Right ventricle myocardium superior (tissue), 1 donor: ENCODE measurements around the gene SHANK2. TPM values are rescaled to one million over a fixed set of nuclear protein-coding genes. Genes with fewer than 3 reads are reported as not detected.
A peak's percentile ranks its signal among the peaks of the same experiment; 100 is the strongest.

ENCODE experiments used
- ATAC-seq: fragments of 200-7000 bp; cut with Tn5 transposase; one replicate; pipeline ENCODE4 v1.9.1; 2020; ENCODE audit warnings: mild to moderate bottlenecking; ENCODE audit not compliant: poor library complexity
- DNase-seq: peaks from one replicate; pipeline ENCODE4 v3.0.0-alpha.2; 2020
- intact Hi-C: fragments of 100-400 bp; cut with DNase I; formaldehyde crosslinking; loops from one replicate; pipeline ENCODE4 v1.11.2; 2022
- long read RNA-seq: library from polyadenylated mRNA; unstranded; transcript quantifications from one replicate; pipeline ENCODE4 v2.0.0, GENCODE V29; 2021
- total RNA-seq: library from RNA; stranded (reverse); fragmentation: NEBNext Ultra II Directional; extraction: Animal tissue kit (Norgen Biotek cat#: 25700); gene quantifications from one replicate; pipeline ENCODE4 v1.2.1, GENCODE V29; 2021
- donor health status: DM: no; HTN: yes; CAD: no; lungs with severe emphysema.

Gene SHANK2
- 0.11 TPM for total RNA-seq
- long read RNA-seq, result 0 reads

GRCh38 chr11:71252269-71252769, at the start of gene SHANK2:
Gene SHANK2 (minus strand): TSS chr11:71252577. CDS start chr11:71147326, 105,251 bp downstream.
- intact Hi-C loops, result no loop called here
- ATAC-seq (no peak), DNase-seq (no peak)

- intact Hi-C loops, result no loop called here
- ATAC-seq (no peak), DNase-seq (no peak)
These were observed 49.6 kb upstream of the SHANK2 start for GRCh38 chr11:71301858-71302533.

GRCh38 chr11:71301046-71301857, 48.9 kb upstream of the SHANK2 start:
- no peak for DNase-seq
- intact Hi-C loops, result no loop called here
- no peak for ATAC-seq

GRCh38 chr11:71300187-71300586, 47.8 kb upstream of the SHANK2 start:
- DNase-seq (no peak), ATAC-seq (no peak)
- intact Hi-C loops, result no loop called here

- intact Hi-C loops, result no loop called here
- no peak for ATAC-seq
- DNase-seq, result no peak
These were observed 46.4 kb upstream of the SHANK2 start for GRCh38 chr11:71298761-71299181.

- ATAC-seq (no peak), DNase-seq (no peak)
- intact Hi-C loops, result no loop called here
These were observed 45.7 kb upstream of the SHANK2 start for GRCh38 chr11:71298016-71298550.

- DNase-seq (no peak), ATAC-seq (no peak)
- intact Hi-C loops, result no loop called here
These were observed 42.6 kb upstream of the SHANK2 start for GRCh38 chr11:71294846-71295600.

- intact Hi-C loops, result no loop called here
- no peak for DNase-seq
- ATAC-seq, result no peak
These were observed 41.8 kb upstream of the SHANK2 start for GRCh38 chr11:71293961-71294782.

- ATAC-seq, result peak; percentile 45
These were observed 34.6 kb upstream of the SHANK2 start for GRCh38 chr11:71286701-71287643.

GRCh38 chr11:71285111-71285510, 32.7 kb upstream of the SHANK2 start:
- no peak for ATAC-seq
- intact Hi-C loops, result no loop called here
- no peak for DNase-seq

More at GRCh38 chr11:71286701-71287643, 34.6 kb upstream of the SHANK2 start:
- intact Hi-C loops, result no loop called here
- no peak for DNase-seq

GRCh38 chr11:71284525-71285092, 32.2 kb upstream of the SHANK2 start:
- ATAC-seq (no peak), DNase-seq (no peak)
- intact Hi-C loops, result no loop called here

- ATAC-seq, result no peak
- intact Hi-C loops, result no loop called here
- no peak for DNase-seq
These were observed 31.6 kb upstream of the SHANK2 start for GRCh38 chr11:71283971-71284441.

GRCh38 chr11:71282581-71283351, 30.4 kb upstream of the SHANK2 start:
- intact Hi-C loops, result no loop called here
- DNase-seq (no peak), ATAC-seq (no peak)

- intact Hi-C loops, result no loop called here
- ATAC-seq (no peak), DNase-seq (no peak)
These were observed 29.5 kb upstream of the SHANK2 start for GRCh38 chr11:71281831-71282230.

- intact Hi-C loops, result no loop called here
- no peak for DNase-seq
- ATAC-seq, result no peak
These were observed 28.8 kb upstream of the SHANK2 start for GRCh38 chr11:71281204-71281603.
